BLaER1 treated with 17β-estradiol and CSF1 and Interleukin-3, amounts not matched to agents 10 nM and 100 nM (cell line): Measurements from ENCODE around the gene NOS1AP.
A peak's percentile ranks its signal among the peaks of the same experiment; 100 is the strongest.

Source experiments
- H3K27ac ChIP-seq, 11 experiments: shearing (Covaris generic); formaldehyde crosslinking; 2 replicates each; pipeline ENCODE4 v1.8.1; 2022
- H3K27me3 ChIP-seq, 11 experiments: shearing (Covaris generic); formaldehyde crosslinking; 2 replicates each; pipeline ENCODE4 v1.8.1; 2022
- H3K36me3 ChIP-seq, 11 experiments: shearing (Covaris generic); formaldehyde crosslinking; 2 replicates each; pipeline ENCODE4 v1.8.1; 2022
- H3K4me1 ChIP-seq, 10 experiments: shearing (Covaris generic); formaldehyde crosslinking; 2 replicates each; pipeline ENCODE4 v1.8.1; 2022
- H3K4me2 ChIP-seq, 11 experiments: shearing (Covaris generic); formaldehyde crosslinking; 2 replicates each; pipeline ENCODE4 v1.8.1; 2022
- H3K4me3 ChIP-seq, 10 experiments: shearing (Covaris generic); formaldehyde crosslinking; 2 replicates each; pipeline ENCODE4 v1.8.1; 2022
- H3K9ac ChIP-seq, 11 experiments: shearing (Covaris generic); formaldehyde crosslinking; 2 replicates each; pipeline ENCODE4 v1.8.1; 2022
- H3K9me3 ChIP-seq, 11 experiments: shearing (Covaris generic); formaldehyde crosslinking; replicated peaks in 1 of 11; 2 replicates each; pipeline ENCODE4 v1.8.1; 2022
- H4K20me1 ChIP-seq, 11 experiments: shearing (Covaris generic); formaldehyde crosslinking; 2 replicates each; pipeline ENCODE4 v1.8.1; 2022
- Cebpa-rat ChIP-seq, 11 experiments: shearing (Covaris generic); IDR thresholded peaks; 2 replicates each; pipeline ENCODE4 v1.8.1; 2022

The NOS1AP gene

GRCh38 chr1:162087574-162087973 lies 18.1 kb downstream of the NOS1AP start:
- TF ChIP-seq Cebpa-rat (IDR thresholded peaks at IDR 0.05): no peak

GRCh38 chr1:162088281-162088969 lies 18.9 kb downstream of the NOS1AP start:
- TF ChIP-seq Cebpa-rat (IDR thresholded peaks at IDR 0.05): no peak
- H4K20me1 ChIP-seq: no peaks in the 10 kb centered on the region
- no peaks in the 10 kb centered on the region for H3K27me3 ChIP-seq
- H3K36me3 ChIP-seq: no peaks in the 10 kb centered on the region
- no peak overlapping the region for H3K9ac ChIP-seq
- H3K4me3 ChIP-seq: no peak overlapping the region
- no peak overlapping the region for H3K27ac ChIP-seq
- peaks cover 0 to 13% (median 0%) of the 10 kb centered on the region in 10 experiments; a peak in 8 of 20 replicates for H3K4me1 ChIP-seq
- no peak overlapping the region for H3K4me2 ChIP-seq
- peaks cover 0 to 10% (median 9%) of the 10 kb centered on the region in 11 experiments; a peak in 15 of 22 replicates for H3K9me3 ChIP-seq

More at GRCh38 chr1:162087574-162087973, 18.1 kb downstream of the NOS1AP start:
- Histone ChIP-seq H3K27me3 (no peaks in the 10 kb centered on the region), H3K36me3 (no peaks in the 10 kb centered on the region), H3K9me3 (peaks cover 0 to 14% (median 13%) of the 10 kb centered on the region in 11 experiments; a peak in 15 of 22 replicates), H3K4me2 (peak overlapping the region in 3 of 11 experiments; percentile 39 to 41 (median 40); a peak in 6 of 22 replicates), H3K4me1 (peaks cover 0 to 13% (median 0%) of the 10 kb centered on the region in 10 experiments; a peak in 8 of 20 replicates), H3K4me3 (no peak overlapping the region), H3K9ac (no peak overlapping the region), H4K20me1 (no peaks in the 10 kb centered on the region), H3K27ac (no peak overlapping the region)

- no peak overlapping the region for H3K4me3 ChIP-seq
- H3K9me3 ChIP-seq: no peaks in the 10 kb centered on the region
- TF ChIP-seq Cebpa-rat (IDR thresholded peaks at IDR 0.05): no peak
- H3K4me1 ChIP-seq: peaks cover 0 to 13% (median 0%) of the 10 kb centered on the region in 10 experiments; a peak in 8 of 20 replicates
- no peak overlapping the region for H3K9ac ChIP-seq
- no peaks in the 10 kb centered on the region for H3K27me3 ChIP-seq
- H3K4me2 ChIP-seq: no peak overlapping the region
- H3K27ac ChIP-seq: no peak overlapping the region
- H4K20me1 ChIP-seq: no peaks in the 10 kb centered on the region
- H3K36me3 ChIP-seq: no peaks in the 10 kb centered on the region
These were observed 20.3 kb downstream of the NOS1AP start for GRCh38 chr1:162089748-162090147.

DNA sequence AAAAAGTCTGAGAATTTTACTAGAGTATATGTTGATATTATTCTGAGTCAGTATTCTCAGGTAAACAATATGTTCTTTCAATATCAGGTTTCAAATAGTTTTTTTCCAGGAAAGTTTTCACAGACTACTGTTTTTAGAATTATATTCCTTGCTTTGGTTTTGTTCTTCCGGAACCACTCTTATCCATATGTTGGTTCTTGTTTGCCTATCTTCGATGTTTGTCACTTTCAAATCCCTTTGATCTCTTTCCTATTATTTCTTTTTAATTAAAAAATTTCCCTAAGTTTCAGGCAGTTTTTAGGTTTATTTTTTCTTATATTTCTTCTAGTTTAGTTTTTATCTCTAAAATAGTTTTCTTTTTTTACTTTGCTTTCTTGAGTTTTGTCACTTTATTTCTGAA lies 20.9 kb downstream of the NOS1AP start:
- no peak overlapping the region for H3K4me3 ChIP-seq
- no peaks in the 10 kb centered on the region for H4K20me1 ChIP-seq
- no peak for TF ChIP-seq Cebpa-rat (IDR thresholded peaks at IDR 0.05)
- H3K27me3 ChIP-seq: no peaks in the 10 kb centered on the region
- H3K4me2 ChIP-seq: no peak overlapping the region
- H3K9ac ChIP-seq: no peak overlapping the region
- no peak overlapping the region for H3K27ac ChIP-seq
- H3K4me1 ChIP-seq: peaks cover 0 to 13% (median 0%) of the 10 kb centered on the region in 10 experiments; a peak in 8 of 20 replicates
- no peaks in the 10 kb centered on the region for H3K9me3 ChIP-seq
- no peaks in the 10 kb centered on the region for H3K36me3 ChIP-seq

GRCh38 chr1:162091681-162092524 lies 22.4 kb downstream of the NOS1AP start:
- H3K36me3 ChIP-seq: no peaks in the 10 kb centered on the region
- no peaks in the 10 kb centered on the region for H3K9me3 ChIP-seq
- TF ChIP-seq Cebpa-rat (IDR thresholded peaks at IDR 0.05): no peak
- no peaks in the 10 kb centered on the region for H3K27me3 ChIP-seq
- peaks cover 0 to 8% (median 0%) of the 10 kb centered on the region in 10 experiments; a peak in 8 of 20 replicates for H3K4me1 ChIP-seq
- H3K27ac ChIP-seq: no peak overlapping the region
- no peaks in the 10 kb centered on the region for H4K20me1 ChIP-seq
- H3K4me3 ChIP-seq: no peak overlapping the region
- H3K9ac ChIP-seq: no peak overlapping the region
- no peak overlapping the region for H3K4me2 ChIP-seq

DNA sequence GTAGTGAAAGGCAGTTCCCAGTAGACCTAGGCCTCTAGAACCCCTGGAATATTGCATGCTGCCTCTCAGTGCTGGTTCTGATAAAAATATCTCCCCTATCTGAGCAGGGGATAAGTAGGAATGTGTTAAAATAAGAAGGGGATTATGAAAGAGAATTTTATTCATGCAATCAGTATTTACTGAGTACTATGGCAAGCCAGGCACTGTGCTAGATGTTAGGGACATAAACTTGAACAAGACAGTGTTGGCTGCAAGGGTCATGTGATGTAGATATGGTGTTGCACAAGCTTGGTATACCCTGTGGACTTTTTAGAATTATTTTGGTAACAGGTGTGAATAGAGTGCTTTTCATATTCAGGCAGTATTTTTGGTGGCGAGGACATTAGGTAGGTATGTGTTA lies 23.6 kb downstream of the NOS1AP start:
- no peak for TF ChIP-seq Cebpa-rat (IDR thresholded peaks at IDR 0.05)
- Histone ChIP-seq H3K36me3 (no peaks in the 10 kb centered on the region), H3K9ac (no peak overlapping the region), H3K9me3 (no peaks in the 10 kb centered on the region), H3K27me3 (no peaks in the 10 kb centered on the region), H3K4me2 (no peak overlapping the region), H3K4me1 (no peaks in the 10 kb centered on the region), H4K20me1 (no peaks in the 10 kb centered on the region), H3K4me3 (no peak overlapping the region), H3K27ac (no peak overlapping the region)

- Histone ChIP-seq H3K27ac (no peak overlapping the region), H3K4me2 (no peak overlapping the region), H3K4me1 (no peaks in the 10 kb centered on the region), H3K9ac (no peak overlapping the region), H3K27me3 (no peaks in the 10 kb centered on the region), H3K9me3 (no peaks in the 10 kb centered on the region), H3K36me3 (no peaks in the 10 kb centered on the region), H4K20me1 (no peaks in the 10 kb centered on the region), H3K4me3 (no peak overlapping the region)
- no peak for TF ChIP-seq Cebpa-rat (IDR thresholded peaks at IDR 0.05)
These were observed 24.8 kb downstream of the NOS1AP start for GRCh38 chr1:162094271-162094670.

GRCh38 chr1:162094723-162095122 lies 25.2 kb downstream of the NOS1AP start:
- Histone ChIP-seq H3K4me1 (no peaks in the 10 kb centered on the region), H3K9ac (no peak overlapping the region), H3K36me3 (no peaks in the 10 kb centered on the region), H3K4me2 (no peak overlapping the region), H3K9me3 (no peaks in the 10 kb centered on the region), H3K4me3 (no peak overlapping the region), H3K27ac (no peak overlapping the region), H3K27me3 (no peaks in the 10 kb centered on the region), H4K20me1 (no peaks in the 10 kb centered on the region)
- TF ChIP-seq Cebpa-rat (IDR thresholded peaks at IDR 0.05): no peak

DNA sequence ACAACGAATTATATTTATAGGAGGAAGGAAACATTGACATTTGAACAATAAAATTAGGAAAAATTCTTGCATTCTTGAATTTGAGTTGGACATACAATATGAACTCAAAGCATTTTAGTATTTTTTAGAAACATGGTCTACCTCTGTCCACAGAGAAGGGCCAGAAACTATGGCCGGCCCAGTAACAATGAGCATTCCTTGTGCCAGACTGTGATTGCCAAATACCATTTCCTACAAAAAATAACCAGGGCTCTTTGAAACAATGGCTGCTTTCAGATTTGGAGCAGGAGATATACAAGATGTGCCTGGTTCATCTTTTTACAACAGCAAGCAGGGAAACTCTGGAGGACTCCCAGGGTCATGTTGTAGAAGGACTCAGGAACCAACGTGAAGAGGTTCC lies 38.4 kb downstream of the NOS1AP start:
- no peak overlapping the region for H3K27ac ChIP-seq
- H3K9ac ChIP-seq: no peak overlapping the region
- no peaks in the 10 kb centered on the region for H3K27me3 ChIP-seq
- H3K4me1 ChIP-seq: peaks cover under 1 to 11% (median 6%) of the 10 kb centered on the region in 10 experiments; a peak in 17 of 20 replicates
- H3K9me3 ChIP-seq: peaks cover 9 to 47% (median 16%) of the 10 kb centered on the region in 11 experiments; a peak in 21 of 22 replicates
- H3K4me2 ChIP-seq: no peak overlapping the region
- H3K36me3 ChIP-seq: no peaks in the 10 kb centered on the region; a peak in 2 of 22 replicates
- H3K4me3 ChIP-seq: no peak overlapping the region
- no peak for TF ChIP-seq Cebpa-rat (IDR thresholded peaks at IDR 0.05)
- no peaks in the 10 kb centered on the region for H4K20me1 ChIP-seq
